HG02610 (cell line): ENCODE data around the gene ATP5PO.
"Not testable (repeated sequence)": the region's sequence is repeated elsewhere in the genome, so short reads cannot be mapped to it uniquely, and the experiment has no call there.

Source experiments
- ATAC-seq: cut with Tn5 transposase; IDR thresholded peaks from one replicate; pipeline ENCODE4 v1.9.1; 2021; ENCODE audit warnings: mild to moderate bottlenecking, moderate library complexity; ENCODE audit not compliant: unreplicated experiment

The ATP5PO gene

GRCh38 chr21:33872881-33873515, 42.6 kb downstream of the ATP5PO start:
- ATAC-seq: no peak

DNA sequence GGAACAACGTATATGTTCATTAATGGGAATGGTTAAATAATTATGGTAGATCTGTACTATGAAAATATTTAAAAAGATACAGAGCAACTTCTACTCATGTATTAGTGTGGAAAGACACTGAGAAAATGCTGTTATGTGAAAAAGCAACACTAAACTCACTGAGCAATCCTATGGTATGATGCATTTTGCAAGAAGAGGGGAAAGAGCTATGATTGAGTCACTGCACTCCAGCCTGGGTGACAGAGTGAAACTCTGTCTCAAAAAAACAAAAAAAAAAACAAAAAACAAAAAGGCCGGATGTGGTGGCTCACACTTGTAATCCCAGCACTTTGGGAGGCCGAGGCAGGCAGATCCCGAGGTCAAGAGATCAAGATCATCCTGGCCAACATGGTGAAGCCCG, 44.4 kb downstream of the ATP5PO start:
- ATAC-seq: no peak

GRCh38 chr21:33870768-33871167, 44.8 kb downstream of the ATP5PO start:
- ATAC-seq: no peak

- ATAC-seq: no peak
Observed at GRCh38 chr21:33869873-33870272, 45.7 kb downstream of the ATP5PO start.

- not testable (repeated sequence) for ATAC-seq
Observed at GRCh38 chr21:33867868-33868267, 47.7 kb downstream of the ATP5PO start.

DNA sequence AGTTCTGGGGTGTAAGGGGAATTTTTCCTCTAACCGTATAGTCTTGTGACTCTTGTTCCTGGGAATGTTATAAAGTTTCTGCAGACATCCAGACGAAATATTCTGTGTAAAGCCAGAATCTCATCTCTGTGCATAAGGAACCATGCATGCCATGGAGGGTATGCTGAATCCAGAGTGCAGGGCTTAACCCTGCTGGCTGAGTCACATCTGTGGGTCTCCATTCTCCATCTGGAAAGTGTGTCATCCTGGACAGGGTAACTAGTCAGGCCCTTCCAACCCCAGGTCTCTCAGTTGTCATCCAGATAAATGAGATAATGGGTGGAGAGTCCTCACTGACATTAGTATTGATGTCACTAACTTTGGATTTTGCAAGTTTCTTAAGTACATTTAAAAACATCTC, 48.8 kb downstream of the ATP5PO start:
- ATAC-seq: no peak

GRCh38 chr21:33865996-33866575, 49.5 kb downstream of the ATP5PO start:
- no peak for ATAC-seq

DNA sequence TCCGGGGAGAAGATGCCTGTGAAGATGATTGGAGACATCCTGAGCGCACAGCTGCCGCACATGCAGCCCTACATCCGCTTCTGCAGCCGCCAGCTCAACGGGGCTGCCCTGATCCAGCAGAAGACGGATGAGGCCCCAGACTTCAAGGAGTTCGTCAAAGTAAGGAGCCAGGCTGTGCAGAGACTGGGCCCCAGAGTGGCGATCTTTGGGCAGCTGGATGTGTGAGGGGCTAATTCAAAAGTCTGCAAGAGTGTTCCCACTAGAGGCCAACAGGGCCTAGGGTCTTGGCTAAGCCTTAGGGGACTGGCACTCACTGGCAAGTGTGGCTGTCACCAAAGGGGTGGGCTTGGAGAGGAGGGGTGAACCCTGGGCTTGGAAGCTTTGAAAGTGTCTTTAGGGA, 50.4 kb downstream of the ATP5PO start:
- no peak for ATAC-seq

- ATAC-seq: no peak
Observed at GRCh38 chr21:33864150-33864549, 51.5 kb downstream of the ATP5PO start.

DNA sequence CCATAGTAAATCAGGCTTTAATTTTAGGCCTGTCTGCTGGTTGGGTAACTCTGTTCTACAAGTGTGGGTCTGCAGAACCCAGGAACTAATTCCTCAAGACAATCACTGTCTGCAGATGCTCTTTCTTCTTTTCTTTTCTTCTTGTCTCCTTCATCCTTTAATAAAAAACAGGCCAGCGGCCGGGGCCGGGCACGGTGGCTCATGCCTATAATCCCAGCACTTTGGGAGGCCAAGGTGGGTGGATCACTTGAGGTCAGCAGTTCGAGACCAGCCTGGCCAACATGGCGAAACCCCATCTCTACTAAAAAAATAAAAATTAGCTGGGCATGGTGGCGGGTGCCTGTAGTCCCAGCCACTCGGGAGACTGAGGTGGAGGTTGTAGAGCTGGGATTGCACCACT, 52.4 kb downstream of the ATP5PO start:
- not testable (repeated sequence) for ATAC-seq

GRCh38 chr21:33861125-33861524, 54.5 kb downstream of the ATP5PO start:
- no peak for ATAC-seq

DNA sequence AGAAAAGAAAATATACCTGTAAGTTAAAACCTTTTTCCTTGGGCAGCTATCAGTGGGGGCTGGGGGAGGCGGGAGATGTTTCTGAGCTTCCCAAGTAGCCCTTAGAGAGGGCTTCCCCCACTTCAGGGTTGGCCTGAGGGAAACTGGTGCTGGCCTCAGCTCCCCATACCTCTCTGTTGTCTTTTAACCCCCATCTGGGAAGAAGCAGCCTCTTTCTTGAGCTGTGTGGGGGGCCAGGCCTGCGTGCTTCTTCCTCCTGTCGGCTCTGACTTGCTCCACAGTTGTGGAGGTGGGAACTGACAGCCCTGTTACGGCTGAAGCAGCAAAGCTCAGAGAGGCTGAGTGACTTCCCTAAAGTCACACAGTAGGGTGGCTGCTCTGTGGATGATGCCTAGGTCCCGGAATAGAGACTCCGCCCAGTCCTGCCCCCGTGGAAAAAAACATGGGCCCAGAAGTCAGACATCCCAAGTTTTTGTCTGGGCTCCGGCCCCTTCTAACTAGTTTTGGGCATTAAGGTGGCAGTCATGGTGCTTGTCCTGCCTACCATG, 55.2 kb downstream of the ATP5PO start:
- no peak for ATAC-seq

- no peak for ATAC-seq
Observed at GRCh38 chr21:33859373-33860102, 56.1 kb downstream of the ATP5PO start.

DNA sequence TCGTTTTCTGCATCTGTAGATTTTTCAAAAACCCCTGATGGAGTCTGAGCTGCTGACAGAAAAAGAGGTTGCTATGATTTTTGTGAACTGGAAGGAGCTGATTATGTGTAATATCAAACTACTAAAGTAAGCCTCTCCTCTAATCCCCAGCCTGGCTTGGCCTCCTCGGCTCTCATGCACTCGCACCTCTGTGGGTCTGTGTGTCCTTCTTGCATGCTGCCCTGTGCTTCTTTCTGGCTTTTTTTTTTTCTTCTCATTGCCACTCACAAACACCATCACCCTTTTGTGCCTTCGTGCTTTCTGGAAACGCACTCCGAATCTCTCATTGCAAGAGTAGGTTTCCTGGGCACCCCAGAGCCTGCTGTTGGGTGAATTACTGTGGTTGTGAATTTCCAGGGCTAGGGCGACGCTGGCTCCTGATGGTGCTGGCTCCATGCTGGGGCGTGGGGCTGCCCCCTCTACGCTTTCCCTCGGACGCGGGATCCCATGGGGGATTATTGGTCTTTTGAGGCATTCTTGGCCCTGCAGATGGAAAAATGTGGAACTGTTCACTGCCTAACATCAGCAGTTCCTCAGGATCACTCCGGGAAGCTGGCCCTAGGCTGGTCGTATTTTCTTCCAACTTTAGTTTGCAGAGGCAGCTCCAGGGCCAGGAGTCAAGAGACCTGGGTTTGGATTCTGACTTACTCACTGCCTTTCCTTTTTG, 56.8 kb downstream of the ATP5PO start:
- no peak for ATAC-seq

DNA sequence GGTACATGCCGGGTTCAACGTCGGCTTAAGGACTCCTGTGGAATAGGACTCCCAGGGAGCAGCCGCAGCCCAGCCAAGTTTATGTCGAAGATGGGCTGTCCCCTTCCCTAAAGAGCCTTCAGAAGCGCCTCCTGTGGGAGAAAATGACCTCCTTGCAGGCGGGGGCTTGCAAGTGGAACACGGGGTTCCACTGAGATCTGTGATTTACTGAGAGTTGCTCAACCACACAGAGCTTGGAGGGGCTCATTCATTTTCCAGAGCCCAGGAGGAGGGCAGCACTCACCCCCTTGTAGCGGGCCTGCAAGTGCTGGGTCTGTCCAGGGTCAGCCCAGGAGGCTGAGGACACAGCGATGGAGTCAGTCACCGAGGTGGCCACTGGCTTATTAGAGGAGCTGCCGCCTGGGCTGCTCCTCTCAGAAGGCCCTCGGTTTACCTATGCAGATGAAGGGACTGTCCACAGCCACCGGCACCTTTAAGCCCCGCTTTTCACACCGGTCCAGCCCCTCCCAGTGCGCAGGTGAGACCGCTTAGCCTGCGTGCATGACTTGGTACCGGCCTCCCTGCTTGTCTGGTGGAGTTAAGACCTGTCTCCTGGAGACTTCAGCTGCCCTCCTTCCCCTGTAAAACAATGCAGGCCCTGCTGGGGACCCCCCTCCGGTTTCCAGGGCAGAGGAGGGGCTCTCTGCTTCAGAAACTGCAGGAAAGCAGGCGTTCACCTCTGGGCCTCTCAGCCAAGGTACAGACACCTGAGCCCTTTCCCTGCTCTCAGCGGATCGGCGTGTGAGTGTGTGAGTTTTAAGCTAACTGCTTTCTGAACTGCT, 57.5 kb downstream of the ATP5PO start:
- ATAC-seq: no peak

DNA sequence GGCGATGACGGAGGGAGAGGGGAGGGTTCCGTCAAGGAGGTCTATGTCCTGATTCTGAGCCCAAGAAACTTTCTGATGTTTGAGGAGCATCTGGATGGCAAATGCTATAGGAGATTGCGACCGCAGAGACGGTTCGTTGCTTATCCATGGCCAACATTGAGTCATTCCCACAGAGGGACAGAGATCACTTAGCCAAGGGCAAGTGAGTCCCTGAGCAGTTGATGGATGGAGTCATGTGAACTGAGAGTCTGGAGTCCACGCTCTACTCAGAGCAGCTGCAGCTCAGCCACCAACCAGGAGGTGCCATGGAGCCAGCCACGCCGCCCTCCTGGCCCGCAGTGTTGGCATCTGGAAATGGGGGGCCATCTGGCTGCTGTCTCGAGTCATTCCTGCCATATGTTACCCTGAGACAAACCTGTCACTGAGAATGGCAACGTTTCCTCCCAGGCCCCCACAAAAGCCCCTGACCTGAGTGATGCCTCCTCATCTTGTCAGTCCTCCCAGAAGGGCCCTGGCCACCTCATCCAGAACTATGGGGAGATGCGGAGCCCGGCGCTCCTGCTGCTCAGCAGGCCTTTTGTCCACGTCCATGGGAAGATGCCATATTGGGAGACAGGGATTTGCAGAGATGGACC, 58.6 kb downstream of the ATP5PO start:
- no peak for ATAC-seq

- ATAC-seq: no peak
Observed at GRCh38 chr21:33855190-33855589, 60.4 kb downstream of the ATP5PO start.

DNA sequence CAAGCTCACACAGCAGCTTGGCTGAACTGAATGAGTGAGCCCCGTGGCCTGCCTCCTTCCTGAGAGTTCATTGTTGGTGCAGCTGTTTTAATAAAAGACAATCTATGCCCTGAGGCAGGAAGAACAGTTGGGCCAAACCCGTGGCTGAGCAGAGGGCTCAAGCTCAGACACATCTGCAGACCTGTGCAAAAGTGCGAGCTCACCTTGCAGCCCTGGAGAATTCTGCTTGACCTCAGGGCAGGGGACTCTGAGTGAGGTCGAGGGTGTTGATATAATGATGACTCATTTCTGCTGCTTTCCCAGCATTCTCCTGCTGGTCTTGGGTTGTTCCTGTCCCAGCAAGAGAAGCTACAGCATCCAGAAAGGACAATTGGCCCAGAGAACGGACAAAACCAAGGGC, 61.0 kb downstream of the ATP5PO start:
- no peak for ATAC-seq
